GM21381 (cell line): Measurements from ENCODE around the gene POU1F1.
"Not testable (repeated sequence)": the region's sequence is repeated elsewhere in the genome, so short reads cannot be mapped to it uniquely, and the experiment has no call there.

Experiments
- ATAC-seq: cut with Tn5 transposase; IDR thresholded peaks from one replicate; pipeline ENCODE4 v1.9.1; 2021; ENCODE audit warnings: mild to moderate bottlenecking, moderate library complexity; ENCODE audit not compliant: unreplicated experiment

Gene POU1F1, protein sequence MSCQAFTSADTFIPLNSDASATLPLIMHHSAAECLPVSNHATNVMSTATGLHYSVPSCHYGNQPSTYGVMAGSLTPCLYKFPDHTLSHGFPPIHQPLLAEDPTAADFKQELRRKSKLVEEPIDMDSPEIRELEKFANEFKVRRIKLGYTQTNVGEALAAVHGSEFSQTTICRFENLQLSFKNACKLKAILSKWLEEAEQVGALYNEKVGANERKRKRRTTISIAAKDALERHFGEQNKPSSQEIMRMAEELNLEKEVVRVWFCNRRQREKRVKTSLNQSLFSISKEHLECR

GRCh38 chr3:87276484-87276883 lies at the start of gene POU1F1:
Gene POU1F1, minus strand, starts transcription at chr3:87276584. Its CDS starts 122 bp downstream, at chr3:87276462.
- ATAC-seq = no peak

DNA sequence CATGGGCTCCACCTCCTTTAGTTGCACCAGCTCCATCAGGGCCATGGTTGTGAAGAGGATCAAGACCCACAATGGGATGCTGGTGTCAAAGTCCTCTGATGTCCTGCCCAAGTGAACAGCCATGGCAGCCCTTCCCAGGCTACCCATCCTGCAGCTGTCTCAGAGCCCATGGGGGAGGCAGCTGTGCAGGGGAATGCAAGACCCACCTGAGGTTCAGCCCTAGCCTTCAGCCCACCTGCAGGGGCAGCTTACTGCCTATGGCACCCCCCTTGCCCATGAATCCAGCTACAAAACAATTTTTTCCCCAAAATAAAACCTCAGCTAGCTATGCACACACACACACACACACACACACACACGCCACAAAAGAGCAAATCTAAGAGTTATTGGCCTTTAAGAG lies 48.2 kb upstream of the POU1F1 start:
- ATAC-seq = no peak

DNA sequence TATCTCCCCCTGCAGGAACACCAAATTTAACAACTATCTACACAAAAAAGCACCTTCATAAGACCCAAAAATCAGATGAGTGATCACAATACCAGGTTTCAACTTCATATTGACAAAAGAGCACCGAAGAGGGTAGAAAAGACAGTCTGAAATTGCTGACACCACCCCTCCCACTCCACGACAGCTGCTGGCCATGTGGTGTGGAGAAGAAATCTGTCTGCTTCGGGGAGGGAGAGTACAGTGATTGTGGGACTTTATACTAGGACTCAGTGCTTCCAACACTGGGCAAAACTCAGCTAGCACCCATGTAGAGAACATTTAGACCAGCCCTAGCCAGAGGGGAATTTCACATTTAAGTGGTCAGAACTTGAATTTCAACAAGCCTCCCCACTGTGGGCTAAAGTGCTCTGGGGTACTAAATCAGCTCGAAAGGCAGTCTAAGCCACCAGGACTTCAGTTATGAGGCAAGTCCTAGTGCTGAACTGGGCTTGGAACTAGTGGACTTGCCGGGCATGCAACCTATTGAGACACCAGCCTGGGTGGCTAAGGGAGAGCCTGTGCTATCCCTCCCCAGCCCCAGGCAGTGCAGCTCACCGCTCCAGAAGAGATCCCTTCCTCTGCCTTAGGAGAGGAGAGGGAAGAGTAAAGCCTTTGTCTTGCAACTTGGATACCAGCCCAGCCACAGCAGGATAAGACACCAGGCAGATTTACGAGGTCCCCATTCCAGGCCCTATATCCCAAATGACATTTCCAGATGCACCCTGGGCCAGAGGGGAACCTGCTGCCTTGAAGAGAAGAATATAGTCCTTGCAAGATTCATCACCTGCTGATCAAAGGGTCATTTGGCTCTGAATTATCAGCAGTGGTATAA lies 44.6 kb upstream of the POU1F1 start:
- ATAC-seq = no peak

DNA sequence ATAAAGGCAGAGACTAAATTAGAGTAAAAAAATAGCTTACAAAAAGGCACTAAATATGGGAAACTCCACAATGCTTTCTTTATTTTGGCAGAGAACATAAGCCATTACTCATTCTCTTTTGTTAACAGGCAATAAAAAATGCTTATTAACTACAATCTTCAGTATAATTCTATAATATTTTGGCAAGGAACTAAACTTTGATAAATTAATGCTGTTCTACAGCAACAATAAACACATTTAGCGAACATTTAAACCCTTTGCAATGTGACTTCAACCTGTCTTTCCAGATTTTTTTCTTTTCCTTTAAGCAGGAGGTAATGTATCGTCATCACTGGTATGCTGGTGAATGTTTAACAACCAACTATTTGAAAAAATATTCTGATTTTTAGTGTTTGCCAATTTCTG lies 42.2 kb upstream of the POU1F1 start:
- no peak for ATAC-seq

- no peak for ATAC-seq
Observed at GRCh38 chr3:87317779-87318178, 41.4 kb upstream of the POU1F1 start.

DNA sequence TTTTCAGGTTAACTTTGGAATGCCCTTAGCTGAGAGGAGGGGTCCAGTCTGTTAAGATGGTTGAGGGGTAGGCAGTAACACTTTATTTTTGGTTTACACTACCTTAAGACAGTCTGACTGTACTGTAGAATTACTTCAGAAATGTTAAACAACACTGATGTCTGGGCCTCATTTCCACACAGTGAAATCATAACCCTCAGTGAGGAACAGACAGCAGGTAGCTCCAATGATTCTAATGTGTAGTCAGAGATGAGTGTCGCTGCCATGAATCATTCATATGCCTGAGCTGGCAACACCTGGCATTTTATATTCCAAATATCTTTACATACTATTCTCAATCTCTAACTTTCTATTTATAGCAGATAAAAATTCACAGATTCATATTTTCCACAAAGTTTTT lies 37.3 kb upstream of the POU1F1 start:
- no peak for ATAC-seq

GRCh38 chr3:87311309-87311708 lies 34.9 kb upstream of the POU1F1 start:
- no peak for ATAC-seq

DNA sequence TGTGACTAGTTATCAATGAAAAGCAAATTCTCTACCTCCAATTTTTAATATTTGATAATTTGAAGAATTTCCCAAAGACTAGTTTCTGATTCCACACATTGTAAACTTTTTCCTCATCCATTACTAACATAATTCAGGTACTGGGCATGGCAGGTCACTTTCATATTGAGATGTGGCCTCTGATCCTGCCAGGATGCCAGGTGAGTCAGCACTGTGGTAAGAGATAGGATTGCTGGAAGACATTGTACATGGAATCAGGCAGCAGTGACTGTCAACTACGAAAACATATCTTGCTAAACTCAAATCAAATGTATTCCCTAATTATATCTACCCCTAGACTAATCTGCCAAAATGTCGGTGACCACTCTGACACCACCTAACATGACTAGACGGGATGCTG lies 33.2 kb upstream of the POU1F1 start:
- ATAC-seq = no peak

DNA sequence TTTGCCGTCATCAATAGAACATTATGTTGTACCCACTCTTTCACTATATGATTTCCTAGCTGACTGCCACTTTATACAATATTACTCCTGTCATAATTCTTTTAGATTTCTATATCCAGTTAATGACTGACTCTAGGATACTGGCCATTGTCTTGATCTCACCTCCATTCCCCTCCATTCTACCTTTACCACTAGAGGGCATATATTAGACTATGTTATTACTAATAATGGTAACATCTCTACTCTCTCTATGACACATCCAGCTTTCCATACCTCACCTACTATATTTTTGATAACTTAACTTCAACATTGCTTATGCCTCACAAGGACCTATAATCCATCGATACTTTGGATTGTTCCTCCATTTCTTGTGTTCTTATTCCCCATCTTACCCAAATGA lies 31.4 kb upstream of the POU1F1 start:
- ATAC-seq = no peak

GRCh38 chr3:87305517-87305916 lies 29.1 kb upstream of the POU1F1 start:
- ATAC-seq = no peak

- ATAC-seq = not testable (repeated sequence)
Observed at GRCh38 chr3:87305031-87305430, 28.6 kb upstream of the POU1F1 start.

GRCh38 chr3:87298111-87298718 lies 21.8 kb upstream of the POU1F1 start:
- peak; percentile 76 for ATAC-seq

- ATAC-seq = no peak
Observed at GRCh38 chr3:87288446-87288845, 12.1 kb upstream of the POU1F1 start.

- ATAC-seq = no peak
Observed at GRCh38 chr3:87287011-87287410, 10.6 kb upstream of the POU1F1 start.

GRCh38 chr3:87272718-87273341 lies 3.6 kb downstream of the POU1F1 start:
- peak; percentile 75 for ATAC-seq

- ATAC-seq = no peak
Observed at GRCh38 chr3:87270908-87271700, 5.3 kb downstream of the POU1F1 start.

DNA sequence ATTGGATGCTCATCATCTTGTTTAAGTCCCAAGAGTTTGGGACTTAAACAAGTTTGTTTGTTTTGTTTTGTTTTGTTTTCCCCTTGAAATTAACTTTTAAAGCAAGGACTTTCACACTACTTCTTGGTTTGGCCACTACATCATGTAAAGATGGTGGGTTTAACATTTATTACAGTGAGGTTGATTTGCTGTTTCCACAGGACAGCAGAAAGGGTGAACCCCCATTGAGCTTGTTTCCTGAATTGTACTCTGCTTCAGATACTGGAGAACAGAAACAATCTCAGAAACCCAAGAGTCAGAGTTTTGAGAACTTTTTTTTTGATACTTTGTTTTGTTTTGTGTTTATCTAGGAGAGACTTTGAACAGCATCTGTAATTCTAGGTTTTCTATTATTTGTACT lies 6.7 kb downstream of the POU1F1 start:
- no peak for ATAC-seq

- no peak for ATAC-seq
Observed at GRCh38 chr3:87268646-87269211, 7.7 kb downstream of the POU1F1 start.

DNA sequence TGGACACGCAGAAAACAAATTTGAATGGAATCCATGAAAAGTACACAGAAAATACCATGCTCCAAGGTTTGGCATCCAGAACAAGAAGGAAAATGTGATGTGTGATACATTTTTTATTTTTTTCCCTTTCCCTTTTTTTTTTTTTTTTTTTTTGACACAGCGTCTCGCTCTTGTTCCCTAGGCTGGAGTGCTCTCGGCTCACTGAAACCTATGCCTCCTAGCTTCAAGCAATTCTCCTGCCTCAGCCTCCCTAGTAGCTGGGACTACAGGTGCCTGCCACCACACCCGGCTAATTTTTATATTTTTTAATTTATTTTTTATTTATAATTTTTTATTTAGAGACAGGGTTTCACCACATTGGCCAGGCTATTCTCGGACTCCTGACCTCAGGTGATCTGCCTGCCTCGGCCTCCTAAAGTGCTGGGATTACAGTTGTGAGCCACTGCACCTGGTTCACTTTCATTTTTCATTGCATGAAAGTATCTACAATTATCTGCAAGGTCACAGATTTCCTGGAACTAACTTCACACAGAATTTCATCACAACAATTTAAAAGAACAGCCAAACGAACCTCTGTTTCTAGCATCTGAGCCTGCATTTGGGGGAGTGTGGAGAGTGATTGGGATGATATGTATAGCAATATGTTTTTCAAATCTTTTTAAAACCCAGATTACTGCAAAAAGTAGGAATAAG lies 8.3 kb downstream of the POU1F1 start:
- ATAC-seq = no peak

- no peak for ATAC-seq
Observed at GRCh38 chr3:87261925-87262324, 14.5 kb downstream of the POU1F1 start.
